IMR-90 (cell line): Measurements from ENCODE around the gene STAT3.

Source experiments
- BHLHE40 ChIP-seq: fragments of 150-350 bp; IDR thresholded peaks from 2 replicates; pipeline ENCODE4 v1.6.1; 2016; ENCODE audit warnings: mild to moderate bottlenecking, low read depth, low read length
- CEBPB ChIP-seq: IDR thresholded peaks from 2 replicates; pipeline ENCODE4 v1.6.1; 2012; ENCODE audit warnings: low read depth, low read length, improper control_type of control experiment
- CHD1 ChIP-seq: IDR thresholded peaks from 2 replicates; pipeline ENCODE4 v1.6.1; 2012; ENCODE audit warnings: low read depth, low read length, improper control_type of control experiment
- CTCF ChIP-seq: conservative IDR thresholded peaks from 2 replicates; pipeline ENCODE4 v1.5.1; 2012; ENCODE audit warnings: mild to moderate bottlenecking, low read depth, low read length, improper control_type of control experiment
- FOS ChIP-seq: fragments of 150-350 bp; IDR thresholded peaks from 2 replicates; pipeline ENCODE4 v1.6.1; 2016; ENCODE audit warnings: low read depth, low read length
- MAFK ChIP-seq: IDR thresholded peaks from 2 replicates; pipeline ENCODE4 v1.6.1; 2012; ENCODE audit warnings: low read depth, low read length, improper control_type of control experiment
- MAZ ChIP-seq: IDR thresholded peaks from 2 replicates; pipeline ENCODE4 v1.6.1; 2012; ENCODE audit warnings: low read depth, mild to moderate bottlenecking, low read length, improper control_type of control experiment, moderate library complexity, borderline replicate concordance
- MXI1 ChIP-seq: IDR thresholded peaks from 2 replicates; pipeline ENCODE4 v1.6.1; 2012; ENCODE audit warnings: low read depth, mild to moderate bottlenecking, low read length, moderate library complexity, borderline replicate concordance
- NFE2L2 ChIP-seq: fragments of 150-350 bp; IDR thresholded peaks from 2 replicates; pipeline ENCODE4 v1.6.1; 2016; ENCODE audit warnings: low read depth, mild to moderate bottlenecking, low read length
- POLR2A ChIP-seq: IDR thresholded peaks from 2 replicates; pipeline ENCODE4 v1.6.1; 2012; ENCODE audit warnings: mild to moderate bottlenecking, low read depth, low read length
- RAD21 ChIP-seq: IDR thresholded peaks from 2 replicates; pipeline ENCODE4 v1.6.1; 2012; ENCODE audit warnings: low read length, improper control_type of control experiment
- RCOR1 ChIP-seq: IDR thresholded peaks from 2 replicates; pipeline ENCODE4 v1.6.1; 2012; ENCODE audit warnings: mild to moderate bottlenecking, low read length, improper control_type of control experiment; ENCODE audit not compliant: insufficient replicate concordance
- SMC3 ChIP-seq: fragments of 150-350 bp; IDR thresholded peaks from 2 replicates; pipeline ENCODE4 v1.6.1; 2016; ENCODE audit warnings: low read depth, mild to moderate bottlenecking, antibody characterized with exemption, low read length, moderate library complexity
- TF ChIP-seq, protein P1 (sequence below): fragments of 150-350 bp; IDR thresholded peaks from 2 replicates; pipeline ENCODE4 v1.6.1; 2017; ENCODE audit warnings: mild to moderate bottlenecking, antibody characterized with exemption, low read length, low read depth

- no peak for TF ChIP-seq FOS
- no peak for TF ChIP-seq MAFK
- no peak for TF ChIP-seq CTCF
- no peak for TF ChIP-seq MXI1
- no peak for TF ChIP-seq CEBPB
- no peak for TF ChIP-seq POLR2A
- TF ChIP-seq BHLHE40 = no peak
- no peak for TF ChIP-seq SMC3
- no peak for TF ChIP-seq CHD1
- TF ChIP-seq, protein P1, sequence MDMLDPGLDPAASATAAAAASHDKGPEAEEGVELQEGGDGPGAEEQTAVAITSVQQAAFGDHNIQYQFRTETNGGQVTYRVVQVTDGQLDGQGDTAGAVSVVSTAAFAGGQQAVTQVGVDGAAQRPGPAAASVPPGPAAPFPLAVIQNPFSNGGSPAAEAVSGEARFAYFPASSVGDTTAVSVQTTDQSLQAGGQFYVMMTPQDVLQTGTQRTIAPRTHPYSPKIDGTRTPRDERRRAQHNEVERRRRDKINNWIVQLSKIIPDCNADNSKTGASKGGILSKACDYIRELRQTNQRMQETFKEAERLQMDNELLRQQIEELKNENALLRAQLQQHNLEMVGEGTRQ = no peak
- TF ChIP-seq NFE2L2 = no peak
- no peak for TF ChIP-seq RAD21
- TF ChIP-seq MAZ = no peak
- TF ChIP-seq RCOR1 = no peak
Observed at GRCh38 chr17:42358434-42358833, 29.8 kb downstream of the STAT3 start.
